Esophagus squamous epithelium (tissue), 4 donors: Measurements from ENCODE around the gene ANP32B.

ENCODE experiments used
- CTCF ChIP-seq, 6 experiments: fragments of 450-650 bp in 4 of 6; fragments of 200-600 bp in 2 of 6; sonication (generic) in 2 of 6; IDR thresholded peaks; one replicate each; pipeline ENCODE4 v1.5.1; 2016 to 2019; ENCODE audit warnings: antibody characterized with exemption in 6 of 6, mild to moderate bottlenecking in 4 of 6, moderate library complexity in 4 of 6
- POLR2A ChIP-seq, 4 donors: fragments of 450-650 bp; IDR thresholded peaks; one replicate each; pipeline ENCODE4 v1.6.1; 2017; ENCODE audit warnings: antibody characterized with exemption in 4 of 4, mild to moderate bottlenecking in 4 of 4, moderate library complexity in 3 of 4

- TF ChIP-seq CTCF (IDR thresholded peaks at IDR 0.05) (no peak), POLR2A (IDR thresholded peaks at IDR 0.05) (no peak)
These were observed 55.8 kb downstream of the ANP32B start for GRCh38 chr9:98038958-98039357.
